HCT116 (cell line): ENCODE data around the gene TMEM214. TPM values are rescaled to one million over a fixed set of nuclear protein-coding genes. Genes with fewer than 3 reads are reported as not detected.

ENCODE experiments used
- ATAC-seq: fragments of 200-7000 bp; cut with Tn5 transposase; 2 replicates; pipeline ENCODE4 v1.9.1; 2020; ENCODE audit warnings: mild to moderate bottlenecking, moderate library complexity
- BruUV-seq: library from RNA; stranded (reverse); fragments of 400-500 nt; replicated peaks from 2 replicates; lab custom pipeline; 2021; lab: Mats Ljungman, UMichigan
- CTCF ChIA-PET: fragments of 300-600 bp; sonication (Branson Sonifier 250); formaldehyde crosslinking; loops from one replicate; lab custom pipeline; 2021; ENCODE audit warnings: antibody characterized with exemption; lab: Charles Lee
- POLR2A ChIA-PET: fragments of 300-600, 350-600 bp; sonication (Branson Sonifier 250); formaldehyde crosslinking; loops from one replicate; lab custom pipeline; 2021; ENCODE audit warnings: antibody characterized with exemption; lab: Charles Lee
- RAD21 ChIA-PET, 2 experiments: fragments of 300-600 bp; sonication (Branson Sonifier 250); formaldehyde crosslinking; loops; one replicate each; lab custom pipeline; 2023; ENCODE audit warnings: low total read pairs in 2 of 2; ENCODE audit not compliant: uncharacterized antibody in 2 of 2, unreplicated experiment in 2 of 2, low non-redundant PET in 1 of 2; lab: Charles Lee
- DNase-seq: peaks from one replicate; pipeline ENCODE4 v3.0.0-alpha.2; 2010; ENCODE audit warnings: low read depth, low spot score
- H2AFZ ChIP-seq: fragments of 200-600 bp; shearing (Covaris generic), sonication (generic); 2 replicates; pipeline ENCODE4 v1.6.1; 2017; ENCODE audit warnings: low read depth, mixed run types, mixed read lengths, antibody characterized with exemption, low read length; ENCODE audit not compliant: poor library complexity, severe bottlenecking
- H3K27ac ChIP-seq: 2 replicates; pipeline ENCODE4 v1.5.1; 2012; ENCODE audit warnings: low read depth, low read length
- H3K27me3 ChIP-seq: fragments of 200-600 bp; sonication (generic); 2 replicates; pipeline ENCODE4 v1.6.1; 2016; ENCODE audit warnings: mixed run types, low read length, mixed read lengths; ENCODE audit not compliant: insufficient read depth
- H3K36me3 ChIP-seq, 2 experiments: fragments of 200-500 bp in 1 of 2; fragments of 200-600 bp in 1 of 2; sonication (Bioruptor generic) in 1 of 2; sonication (generic) in 1 of 2; 2 replicates each; pipeline versions ENCODE4 v1.5.1 to v1.6.1; 2014 to 2016; ENCODE audit warnings: low read length in 2 of 2, inconsistent platforms in 1 of 2, mixed read lengths in 1 of 2, mixed run types in 1 of 2; ENCODE audit not compliant: insufficient read depth in 2 of 2, control insufficient read depth in 1 of 2
- H3K4me1 ChIP-seq, 2 experiments: fragments of 200-600 bp in 1 of 2; sonication (generic) in 1 of 2; 2 replicates each; pipeline versions ENCODE4 v1.5.1 to v1.6.1; 2012 to 2017; ENCODE audit warnings: low read length in 2 of 2, inconsistent platforms in 1 of 2, mild to moderate bottlenecking in 1 of 2, mixed read lengths in 1 of 2, mixed run types in 1 of 2, moderate library complexity in 1 of 2; ENCODE audit not compliant: insufficient read depth in 2 of 2, control insufficient read depth in 1 of 2
- H3K4me2 ChIP-seq: fragments of 200-600 bp; sonication (generic); 2 replicates; pipeline ENCODE4 v1.6.1; 2017; ENCODE audit warnings: mixed run types, low read length, mixed read lengths
- H3K4me3 ChIP-seq, 2 experiments: fragments of 200-600 bp in 1 of 2; sonication (generic) in 1 of 2; replicated peaks in 1 of 2; 2 replicates each; pipeline ENCODE4 v1.5.1; 2011 to 2016; ENCODE audit warnings: low read length in 2 of 2, control low read depth in 1 of 2, low read depth in 1 of 2, mild to moderate bottlenecking in 1 of 2, mixed read lengths in 1 of 2, mixed run types in 1 of 2
- H3K79me2 ChIP-seq: fragments of 200-600 bp; sonication (generic); 2 replicates; pipeline ENCODE4 v1.6.1; 2017; ENCODE audit warnings: mild to moderate bottlenecking, mixed run types, low read length, moderate library complexity, mixed read lengths; ENCODE audit not compliant: insufficient read depth
- H3K9ac ChIP-seq: fragments of 200-600 bp; sonication (generic); 2 replicates; pipeline ENCODE4 v1.6.1; 2016; ENCODE audit warnings: low read length, mixed read lengths
- H3K9me2 ChIP-seq: fragments of 200-600 bp; sonication (generic), shearing (Covaris generic); 2 replicates; pipeline ENCODE4 v1.6.1; 2017; ENCODE audit warnings: mixed run types, mild to moderate bottlenecking, moderate library complexity; ENCODE audit not compliant: insufficient read depth
- H3K9me3 ChIP-seq, 2 experiments: fragments of 200-500 bp in 1 of 2; fragments of 200-600 bp in 1 of 2; sonication (Bioruptor generic) in 1 of 2; sonication (generic) in 1 of 2; 2 replicates each; pipeline ENCODE4 v1.6.1; 2014 to 2017; ENCODE audit warnings: low read length in 2 of 2, mixed read lengths in 2 of 2, inconsistent platforms in 1 of 2, low read depth in 1 of 2, mild to moderate bottlenecking in 1 of 2, mixed run types in 1 of 2, moderate library complexity in 1 of 2; ENCODE audit not compliant: control insufficient read depth in 1 of 2, insufficient read depth in 1 of 2
- H4K20me1 ChIP-seq: fragments of 200-600 bp; sonication (generic), shearing (Covaris generic); 2 replicates; pipeline ENCODE4 v1.6.1; 2017; ENCODE audit warnings: mixed run types, mild to moderate bottlenecking, moderate library complexity; ENCODE audit not compliant: insufficient read depth
- ATF3 ChIP-seq: IDR thresholded peaks from 2 replicates; pipeline ENCODE4 v1.6.1; 2012
- CEBPB ChIP-seq: IDR thresholded peaks from 2 replicates; pipeline ENCODE4 v1.6.1; 2012; ENCODE audit warnings: low read depth
- EGR1 ChIP-seq: IDR thresholded peaks from 2 replicates; pipeline ENCODE4 v1.6.1; 2012; ENCODE audit warnings: low read depth
- EZH2 ChIP-seq: fragments of 200-600 bp; sonication (generic); IDR thresholded peaks from 2 replicates; pipeline ENCODE4 v1.6.1; 2017; ENCODE audit warnings: antibody characterized with exemption, mixed run types
- MAX ChIP-seq: IDR thresholded peaks from 2 replicates; pipeline ENCODE4 v1.6.1; 2012
- POLR2A ChIP-seq: IDR thresholded peaks from 2 replicates; pipeline ENCODE4 v1.7.0; 2011; ENCODE audit warnings: borderline replicate concordance; ENCODE audit not compliant: insufficient read depth, insufficient read length; ENCODE audit errors: extremely low read depth
- SIN3A ChIP-seq: IDR thresholded peaks from 2 replicates; pipeline ENCODE4 v1.6.1; 2012; ENCODE audit warnings: low read depth
- SRF ChIP-seq: IDR thresholded peaks from 2 replicates; pipeline ENCODE4 v1.6.1; 2012; ENCODE audit warnings: low read depth
- YY1 ChIP-seq: IDR thresholded peaks from 2 replicates; pipeline ENCODE4 v1.6.1; 2011; ENCODE audit warnings: low read length, low read depth, moderate library complexity, mild to moderate bottlenecking; ENCODE audit not compliant: insufficient replicate concordance; ENCODE audit errors: extremely low read depth
- ZBTB33 ChIP-seq: IDR thresholded peaks from 2 replicates; pipeline ENCODE4 v1.6.1; 2011; ENCODE audit warnings: mild to moderate bottlenecking, low read length, moderate library complexity; ENCODE audit not compliant: insufficient replicate concordance; ENCODE audit errors: extremely low read depth
- ZFX ChIP-seq: fragments of 450-650 bp; IDR thresholded peaks from 2 replicates; pipeline ENCODE4 v1.6.1; 2017
- intact Hi-C: fragments of 100-400 bp; cut with micrococcal nuclease; formaldehyde crosslinking; loops from 2 replicates; pipeline ENCODE4 v1.10.0; 2022
- total RNA-seq: library from RNA; stranded (reverse); gene quantifications from one replicate; pipeline ENCODE4 v1.2.1, GENCODE V29; 2021; ENCODE audit not compliant: unreplicated experiment

The TMEM214 gene
- total RNA-seq, 1 experiment from 2014 or later: 69.8 TPM

- Histone ChIP-seq H2AFZ (no peak overlapping the region), H3K9me3 (no peaks in the 10 kb centered on the region), H3K4me3 (peak overlapping the region; percentile 44 to 94), H3K27me3 (no peaks in the 10 kb centered on the region), H3K79me2 (no peaks in the 10 kb centered on the region), H3K27ac (peak overlapping the region; percentile 61), H3K9ac (peak overlapping the region; percentile 57), H4K20me1 (no peaks in the 10 kb centered on the region), H3K4me2 (peak overlapping the region; percentile 100), H3K36me3 (no peaks in the 10 kb centered on the region), H3K9me2 (no peaks in the 10 kb centered on the region), H3K4me1 (peaks cover 11 to 25% of the 10 kb centered on the region in 2 experiments)
- DNase-seq (no peak), ATAC-seq (no peak; the same call in 1 of the 2 replicates)
- ChIA-PET POLR2A (interaction anchor here (0.9 to 1.0 kb wide), 2 partner anchors 16 to 37 kb away, joined by 3 read pairs; partner anchors contain the start of gene KHK), CTCF (interaction anchor here (1.3 to 2.3 kb wide), 4 partner anchors 33 to 203 kb away, joined by 3 to 21 read pairs (median 4); no protein-coding TSS in a partner anchor), RAD21 (interaction anchor here in 1 of 2 experiments (2.1 kb wide), 1 partner anchor 88 kb away, joined by 7 read pairs; no protein-coding TSS in a partner anchor)
- intact Hi-C loops: loop anchor here (1.0 kb wide), 2 partner anchors 17 to 88 kb away; partner anchors contain the start of gene TMEM214
- TF ChIP-seq CEBPB (no peak), YY1 (no peak), EZH2 (no peak), ZFX (no peak; the same call in 1 of the 2 replicates), POLR2A (no peak), ZBTB33 (no peak), SRF (no peak), ATF3 (no peak), MAX (no peak), EGR1 (no peak), SIN3A (no peak)
- no TSS peak for BruUV-seq
These were observed 16.9 kb downstream of the TMEM214 start for GRCh38 chr2:27049422-27050280.
